Measurements from ENCODE around the gene RBSN.
A peak's percentile ranks its signal among the peaks of the same experiment; 100 is the strongest.

RBSN gene

DNA sequence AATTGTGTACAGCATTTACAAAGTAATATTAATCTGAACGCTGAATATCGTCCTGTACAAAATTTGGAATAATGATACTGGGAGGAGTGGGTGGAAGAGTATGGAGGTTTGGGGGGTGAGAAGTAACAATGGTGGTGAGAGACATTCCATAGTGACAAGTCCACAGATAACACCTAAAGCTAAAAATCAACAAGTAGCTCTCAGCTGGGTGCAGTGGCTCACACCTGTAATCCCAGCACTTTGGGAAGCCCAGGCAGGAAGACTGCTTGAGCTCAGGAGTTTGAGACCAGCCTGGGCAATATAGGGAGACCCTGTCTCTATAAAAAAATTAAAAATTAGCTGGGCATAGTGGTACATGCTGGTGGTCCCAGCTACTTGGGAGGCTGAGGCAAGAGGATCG lies 38.9 kb downstream of the RBSN start:
- Histone ChIP-seq H3K36me3 (peaks cover 24% of the 10 kb centered on the region), H3K9me3 (no peaks in the 10 kb centered on the region), H3K4me3 (ENCODE audit: low read depth, low read length) (no peak overlapping the region), H3K27me3 (no peaks in the 10 kb centered on the region), H3K4me1 (no peaks in the 10 kb centered on the region)
- no peak for DNase-seq
- TF ChIP-seq CTCF (IDR thresholded peaks at IDR 0.05; ENCODE audit: low read depth, low read length), result no peak

- H3K4me1 ChIP-seq, result peaks cover 14% of the 10 kb centered on the region
- H3K9me3 ChIP-seq, result no peaks in the 10 kb centered on the region
- TF ChIP-seq CTCF (IDR thresholded peaks at IDR 0.05; ENCODE audit: low read depth, low read length), result no peak
- H3K4me3 ChIP-seq (ENCODE audit: low read depth, low read length), result no peak overlapping the region
- no peaks in the 10 kb centered on the region for H3K27me3 ChIP-seq
- peaks cover 34% of the 10 kb centered on the region for H3K36me3 ChIP-seq
- DNase-seq, result no peak
Observed at GRCh38 chr3:15056676-15057404, 42.1 kb downstream of the RBSN start.

- Histone ChIP-seq H3K36me3 (peaks cover 46% of the 10 kb centered on the region), H3K27me3 (no peaks in the 10 kb centered on the region), H3K4me3 (ENCODE audit: low read depth, low read length) (no peak overlapping the region), H3K9me3 (no peaks in the 10 kb centered on the region), H3K4me1 (peaks cover 17% of the 10 kb centered on the region)
- TF ChIP-seq CTCF (IDR thresholded peaks at IDR 0.05; ENCODE audit: low read depth, low read length), result no peak
- DNase-seq, result no peak
Observed at GRCh38 chr3:15055019-15055557, 43.9 kb downstream of the RBSN start.

DNA sequence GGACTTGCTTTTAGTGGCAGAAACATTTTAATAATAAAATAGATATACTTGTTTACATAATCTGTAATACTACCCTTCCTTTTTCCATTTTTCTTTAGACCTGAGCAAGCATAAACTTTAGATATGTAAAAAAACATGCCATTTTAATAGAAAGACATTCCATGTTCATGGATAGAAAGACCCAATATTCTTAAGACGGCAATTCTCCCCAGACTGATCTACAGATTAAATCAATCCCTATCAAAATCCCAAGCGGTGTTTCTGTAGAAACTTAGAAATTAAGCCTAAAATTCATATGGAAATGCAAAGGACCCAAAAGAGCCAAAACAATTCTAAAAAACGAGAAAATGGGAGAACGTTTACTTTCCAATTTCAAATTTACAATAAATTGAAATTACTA lies 45.4 kb downstream of the RBSN start:
- Histone ChIP-seq H3K27me3 (no peaks in the 10 kb centered on the region), H3K4me1 (peaks cover 17% of the 10 kb centered on the region), H3K36me3 (peaks cover 54% of the 10 kb centered on the region), H3K4me3 (ENCODE audit: low read depth, low read length) (no peak overlapping the region), H3K9me3 (no peaks in the 10 kb centered on the region)
- no peak for DNase-seq
- TF ChIP-seq CTCF (IDR thresholded peaks at IDR 0.05; ENCODE audit: low read depth, low read length), result no peak

- H3K27me3 ChIP-seq, result no peaks in the 10 kb centered on the region
- H3K9me3 ChIP-seq, result no peaks in the 10 kb centered on the region
- no peak overlapping the region for H3K4me3 ChIP-seq (ENCODE audit: low read depth, low read length)
- peaks cover 17% of the 10 kb centered on the region for H3K4me1 ChIP-seq
- DNase-seq, result peak; percentile 73
- TF ChIP-seq CTCF (IDR thresholded peaks at IDR 0.05; ENCODE audit: low read depth, low read length), result no peak
- peaks cover 58% of the 10 kb centered on the region for H3K36me3 ChIP-seq
Observed at GRCh38 chr3:15052335-15053242, 46.4 kb downstream of the RBSN start.
